ENCODE results near the gene AFP. TPM values are rescaled to one million over a fixed set of nuclear protein-coding genes. Genes with fewer than 3 reads are reported as not detected.

Gene AFP
- total and polyA plus RNA-seq, 2 experiments from 2014 or later: 15,250 to 23,697 TPM

- no peak for TF ChIP-seq EZH2phosphoT487 (IDR thresholded peaks at IDR 0.05; ENCODE audit: low read depth, severe bottlenecking, unreplicated experiment)
- no peak for TF ChIP-seq EZH2 (IDR thresholded peaks at IDR 0.05; ENCODE audit: borderline replicate concordance)
- TF ChIP-seq CTCF (IDR thresholded peaks at IDR 0.05; ENCODE audit: poor library complexity): no peak
- DNase-seq (ENCODE audit: low spot score): no peak
- peak overlapping the region; percentile 57 for H3K4me2 ChIP-seq
- no peaks in the 10 kb centered on the region for H4K20me1 ChIP-seq (ENCODE audit: insufficient read depth, poor library complexity, severe bottlenecking)
- H3K27ac ChIP-seq: peak overlapping the region; percentile 29
- H2AFZ ChIP-seq: no peak overlapping the region
- no peaks in the 10 kb centered on the region for H3K27me3 ChIP-seq
- H3K36me3 ChIP-seq (replicated peaks; ENCODE audit: insufficient read depth, low read depth): no peaks in the 10 kb centered on the region
- no peaks in the 10 kb centered on the region for H3K9me3 ChIP-seq (ENCODE audit: low read depth)
- 77% methylated on average over 5 of the region's 5 CpGs for WGBS (ENCODE audit: low lambda C conversion rate, missing lambda C conversion rate)
- no peak overlapping the region for H3K4me3 ChIP-seq
- H3K79me2 ChIP-seq: peaks cover 26% of the 10 kb centered on the region
- H3K9me2 ChIP-seq (replicated peaks; ENCODE audit: insufficient read depth): no peaks in the 10 kb centered on the region
- no peaks in the 10 kb centered on the region for H3K4me1 ChIP-seq (ENCODE audit: insufficient read depth)
Measured at GRCh38 chr4:73442275-73442674, 6.3 kb downstream of the AFP start.

- no peaks in the 10 kb centered on the region for H4K20me1 ChIP-seq (ENCODE audit: insufficient read depth, poor library complexity, severe bottlenecking)
- peak overlapping the region; percentile 29 for H3K27ac ChIP-seq
- no peaks in the 10 kb centered on the region for H3K4me1 ChIP-seq (ENCODE audit: insufficient read depth)
- TF ChIP-seq EZH2 (IDR thresholded peaks at IDR 0.05; ENCODE audit: borderline replicate concordance): no peak
- no peak for TF ChIP-seq CTCF (IDR thresholded peaks at IDR 0.05; ENCODE audit: poor library complexity)
- no peak for TF ChIP-seq EZH2phosphoT487 (IDR thresholded peaks at IDR 0.05; ENCODE audit: low read depth, severe bottlenecking, unreplicated experiment)
- H2AFZ ChIP-seq: no peak overlapping the region
- no peak overlapping the region for H3K4me3 ChIP-seq
- H3K79me2 ChIP-seq: peaks cover 17% of the 10 kb centered on the region
- H3K36me3 ChIP-seq (replicated peaks; ENCODE audit: insufficient read depth, low read depth): no peaks in the 10 kb centered on the region
- H3K4me2 ChIP-seq: peak overlapping the region; percentile 57
- no peak for DNase-seq (ENCODE audit: low spot score)
- H3K27me3 ChIP-seq: no peaks in the 10 kb centered on the region
- WGBS (ENCODE audit: low lambda C conversion rate, missing lambda C conversion rate): 49% methylated on average over 3 of the region's 3 CpGs
- no peaks in the 10 kb centered on the region for H3K9me3 ChIP-seq (ENCODE audit: low read depth)
- H3K9me2 ChIP-seq (replicated peaks; ENCODE audit: insufficient read depth): no peaks in the 10 kb centered on the region
Measured at GRCh38 chr4:73443224-73443623, 7.2 kb downstream of the AFP start.

GRCh38 chr4:73445383-73446335 is 9.6 kb downstream of the AFP start:
- TF ChIP-seq CTCF (IDR thresholded peaks at IDR 0.05; ENCODE audit: poor library complexity) (no peak), EZH2 (IDR thresholded peaks at IDR 0.05; ENCODE audit: borderline replicate concordance) (no peak), EZH2phosphoT487 (IDR thresholded peaks at IDR 0.05; ENCODE audit: low read depth, severe bottlenecking, unreplicated experiment) (no peak)
- Histone ChIP-seq H2AFZ (no peak overlapping the region), H3K79me2 (no peaks in the 10 kb centered on the region), H3K4me2 (peak overlapping the region; percentile 2), H3K9me2 (replicated peaks; ENCODE audit: insufficient read depth) (no peaks in the 10 kb centered on the region), H4K20me1 (ENCODE audit: insufficient read depth, poor library complexity, severe bottlenecking) (no peaks in the 10 kb centered on the region), H3K27ac (peak overlapping the region; percentile 0), H3K36me3 (replicated peaks; ENCODE audit: insufficient read depth, low read depth) (no peaks in the 10 kb centered on the region), H3K9me3 (ENCODE audit: low read depth) (no peaks in the 10 kb centered on the region), H3K4me3 (no peak overlapping the region), H3K27me3 (no peaks in the 10 kb centered on the region), H3K4me1 (ENCODE audit: insufficient read depth) (no peaks in the 10 kb centered on the region)
- 71% methylated on average over 7 of the region's 7 CpGs for WGBS (ENCODE audit: low lambda C conversion rate, missing lambda C conversion rate)
- DNase-seq (ENCODE audit: low spot score): no peak
